H1 (cell line): ENCODE results near the gene JUN. TPM values are rescaled to one million over a fixed set of nuclear protein-coding genes. Genes with fewer than 3 reads are reported as not detected.

ENCODE experiments used
- CTCF ChIA-PET: fragments of 300-600 bp; sonication (Branson Sonifier 250); formaldehyde crosslinking; loops from one replicate; lab custom pipeline; 2021; ENCODE audit not compliant: partially characterized antibody; lab: Charles Lee
- POLR2A ChIA-PET: fragments of 300-600 bp; sonication (Branson Sonifier 250); formaldehyde crosslinking; loops from one replicate; lab custom pipeline; 2021; ENCODE audit warnings: inconsistent platforms; ENCODE audit not compliant: partially characterized antibody; lab: Charles Lee
- DNase-seq, 2 experiments: peaks; one replicate each; pipeline versions ENCODE4 v3.0.0 to v3.0.0-alpha.2; 2010 to 2022; ENCODE audit warnings: low spot score in 2 of 2, low read depth in 1 of 2, mixed read lengths in 1 of 2
- FAIRE-seq: peaks from 2 replicates; lab custom pipeline; 2011; peaks lifted over from hg19 to GRCh38; lab: Jason Lieb, UNC
- H2AFZ ChIP-seq: 2 replicates; pipeline ENCODE4 v1.8.1; 2012; ENCODE audit warnings: low read length, inconsistent platforms
- H2AK5ac ChIP-seq: 2 replicates; pipeline ENCODE4 v1.6.1; 2013; ENCODE audit warnings: low read depth, low read length
- H2BK120ac ChIP-seq: replicated peaks from 2 replicates; pipeline ENCODE3; 2013; ENCODE audit warnings: low read depth, low read length, inconsistent platforms
- H2BK12ac ChIP-seq: 2 replicates; pipeline ENCODE4 v1.6.1; 2013; ENCODE audit warnings: low read depth, low read length
- H2BK15ac ChIP-seq: 2 replicates; pipeline ENCODE4 v1.6.1; 2013; ENCODE audit warnings: low read length
- H2BK20ac ChIP-seq: 2 replicates; pipeline ENCODE4 v1.6.1; 2013; ENCODE audit warnings: low read length
- H2BK5ac ChIP-seq: 2 replicates; pipeline ENCODE4 v1.6.1; 2013; ENCODE audit warnings: low read depth, low read length
- H3K14ac ChIP-seq: 2 replicates; pipeline ENCODE4 v1.6.1; 2013; ENCODE audit warnings: inconsistent platforms; ENCODE audit not compliant: insufficient read length
- H3K18ac ChIP-seq: 2 replicates; pipeline ENCODE4 v1.6.1; 2013; ENCODE audit warnings: low read length; ENCODE audit errors: extremely low read depth
- H3K23ac ChIP-seq: 2 replicates; pipeline ENCODE4 v1.6.1; 2013; ENCODE audit warnings: inconsistent platforms; ENCODE audit not compliant: insufficient read length
- H3K23me2 ChIP-seq: 2 replicates; pipeline ENCODE4 v1.6.1; 2013; ENCODE audit warnings: low read depth, low read length
- H3K27ac ChIP-seq: 2 replicates; pipeline ENCODE4 v1.6.1; 2011; ENCODE audit warnings: low read depth, low read length, inconsistent platforms
- H3K27me3 ChIP-seq, 4 experiments: replicated peaks in 1 of 4; 1 replicate in 1 of 4; 2 replicates in 3 of 4; pipeline versions ENCODE4 v1.6.1 to v1.8.1; 2011 to 2013; ENCODE audit warnings: low read length in 3 of 4, mild to moderate bottlenecking in 3 of 4, inconsistent platforms in 2 of 4, mixed read lengths in 2 of 4, moderate library complexity in 1 of 4; ENCODE audit not compliant: control insufficient read depth in 3 of 4, insufficient read depth in 3 of 4; ENCODE audit errors: extremely low read depth in 1 of 4
- H3K36me3 ChIP-seq, 4 experiments: 2 replicates each; pipeline versions ENCODE4 v1.6.1 to v1.8.1; 2011 to 2013; ENCODE audit warnings: mild to moderate bottlenecking in 4 of 4, low read length in 3 of 4, moderate library complexity in 2 of 4, control low read depth in 1 of 4, inconsistent platforms in 1 of 4; ENCODE audit not compliant: insufficient read depth in 4 of 4, control insufficient read depth in 2 of 4
- H3K4ac ChIP-seq: replicated peaks from 2 replicates; pipeline ENCODE3; 2013; ENCODE audit warnings: low read length, low read depth, mixed read lengths, inconsistent platforms; ENCODE audit not compliant: insufficient read length
- H3K4me1 ChIP-seq, 4 experiments: replicated peaks in 1 of 4; 1 replicate in 1 of 4; 2 replicates in 3 of 4; pipeline versions ENCODE4 v1.6.1 to v1.8.1; 2011 to 2013; ENCODE audit warnings: low read length in 3 of 4, inconsistent platforms in 2 of 4, mixed read lengths in 1 of 4; ENCODE audit not compliant: insufficient read depth in 4 of 4, control insufficient read depth in 3 of 4
- H3K4me2 ChIP-seq, 2 experiments: 2 replicates each; pipeline versions ENCODE4 v1.6.1 to v1.8.1; 2011 to 2013; ENCODE audit warnings: low read depth in 2 of 2, low read length in 2 of 2, control low read depth in 1 of 2, inconsistent platforms in 1 of 2, mild to moderate bottlenecking in 1 of 2; ENCODE audit not compliant: insufficient read depth in 1 of 2
- H3K4me3 ChIP-seq, 4 experiments: fragments of 200-600, 300-600 bp in 1 of 4; sonication (generic), shearing (Covaris generic), sonication (Bioruptor Twin) in 1 of 4; 2 replicates each; pipeline versions ENCODE4 v1.5.1 to v1.8.1; 2011 to 2016; ENCODE audit warnings: low read length in 4 of 4, low read depth in 3 of 4, control low read depth in 2 of 4, inconsistent platforms in 2 of 4, mild to moderate bottlenecking in 2 of 4, mixed read lengths in 1 of 4, moderate library complexity in 1 of 4; ENCODE audit not compliant: insufficient read depth in 2 of 4; ENCODE audit errors: extremely low read depth in 1 of 4
- H3K56ac ChIP-seq: replicated peaks from 2 replicates; pipeline ENCODE3; 2013; ENCODE audit warnings: low read depth, mild to moderate bottlenecking, mixed read lengths, low read length, inconsistent platforms; ENCODE audit not compliant: insufficient read length
- H3K79me1 ChIP-seq: 2 replicates; pipeline ENCODE4 v1.6.1; 2013; ENCODE audit warnings: low read depth, low read length, control low read depth
- H3K79me2 ChIP-seq, 2 experiments: 2 replicates each; pipeline versions ENCODE4 v1.6.1 to v1.8.1; 2012 to 2013; ENCODE audit warnings: low read length in 2 of 2, mild to moderate bottlenecking in 2 of 2, inconsistent platforms in 1 of 2; ENCODE audit not compliant: insufficient read depth in 2 of 2, control insufficient read depth in 1 of 2
- H3K9ac ChIP-seq, 4 experiments: replicated peaks in 1 of 4; 1 replicate in 1 of 4; 2 replicates in 3 of 4; pipeline versions ENCODE4 v1.6.1 to v1.8.1; 2011 to 2013; ENCODE audit warnings: low read depth in 3 of 4, low read length in 3 of 4, control low read depth in 2 of 4, mild to moderate bottlenecking in 2 of 4, moderate library complexity in 2 of 4, inconsistent platforms in 1 of 4; ENCODE audit errors: extremely low read depth in 1 of 4
- H3K9me3 ChIP-seq, 2 experiments: 2 replicates each; pipeline versions ENCODE4 v1.6.1 to v1.8.1; 2012 to 2013; ENCODE audit warnings: mild to moderate bottlenecking in 2 of 2, moderate library complexity in 2 of 2, control low read depth in 1 of 2, inconsistent platforms in 1 of 2, low read depth in 1 of 2, low read length in 1 of 2, mixed read lengths in 1 of 2; ENCODE audit not compliant: insufficient read depth in 2 of 2
- H4K20me1 ChIP-seq, 2 experiments: replicated peaks in 1 of 2; 2 replicates each; pipeline versions ENCODE3 to v1.8.1; 2011 to 2013; ENCODE audit warnings: inconsistent platforms in 2 of 2, low read length in 2 of 2, mild to moderate bottlenecking in 1 of 2; ENCODE audit not compliant: insufficient read depth in 2 of 2, control insufficient read depth in 1 of 2
- H4K5ac ChIP-seq: 2 replicates; pipeline ENCODE4 v1.6.1; 2013; ENCODE audit warnings: low read length, low read depth, mixed read lengths, inconsistent platforms; ENCODE audit not compliant: insufficient read length
- H4K8ac ChIP-seq: 2 replicates; pipeline ENCODE4 v1.8.0; 2013; ENCODE audit warnings: mild to moderate bottlenecking, moderate library complexity, low read length, inconsistent platforms; ENCODE audit not compliant: insufficient read depth; ENCODE audit errors: extremely low read depth
- H4K91ac ChIP-seq: replicated peaks from 2 replicates; pipeline ENCODE3; 2013; ENCODE audit warnings: low read length, mixed read lengths, inconsistent platforms; ENCODE audit not compliant: insufficient read length
- ASH2L ChIP-seq: fragments of 200-600, 300-600 bp; sonication (generic); IDR thresholded peaks from one replicate; pipeline ENCODE4 v1.7.1; 2017; ENCODE audit warnings: low read length
- HDAC6 ChIP-seq: IDR thresholded peaks from one replicate; pipeline ENCODE4 v1.7.1; 2012; ENCODE audit warnings: low read depth, mild to moderate bottlenecking, inconsistent platforms, low read length, moderate library complexity
- KDM5A ChIP-seq: fragments of 200-600 bp; IDR thresholded peaks from 2 replicates; pipeline ENCODE4 v1.7.1; 2012; ENCODE audit warnings: mild to moderate bottlenecking, low read length, inconsistent platforms, mixed read lengths
- NANOG ChIP-seq: IDR thresholded peaks from 2 replicates; pipeline ENCODE4 v1.6.1; 2011; ENCODE audit warnings: low read length, low read depth, mild to moderate bottlenecking, inconsistent platforms; ENCODE audit not compliant: insufficient read depth, poor library complexity, severe bottlenecking
- SAP30 ChIP-seq: fragments of 300-600 bp; sonication (generic); IDR thresholded peaks from 2 replicates; pipeline ENCODE4 v1.7.1; 2012; ENCODE audit warnings: low read length, moderate library complexity, mild to moderate bottlenecking, inconsistent platforms; ENCODE audit not compliant: insufficient read depth, insufficient replicate concordance
- SIRT6 ChIP-seq: IDR thresholded peaks from one replicate; pipeline ENCODE4 v1.7.1; 2012; ENCODE audit warnings: low read length, inconsistent platforms
- TCF12 ChIP-seq: IDR thresholded peaks from 2 replicates; pipeline ENCODE4 v1.6.1; 2011; ENCODE audit warnings: low read depth, mild to moderate bottlenecking, low read length
- TEAD4 ChIP-seq: IDR thresholded peaks from 2 replicates; pipeline ENCODE4 v1.6.1; 2012; ENCODE audit warnings: low read depth, low read length, inconsistent platforms, mixed read lengths
- WGBS, 2 experiments: shearing (Covaris generic) in 1 of 2; methylation state at CpG; one replicate each; pipeline versions ENCODE4 v1.1.6 to v1.1.7; 2013 to 2015; ENCODE audit warnings: low lambda C conversion rate in 2 of 2, mixed read lengths in 2 of 2, inconsistent platforms in 1 of 2, low coverage in 1 of 2, missing lambda C conversion rate in 1 of 2; ENCODE audit not compliant: insufficient replicate concordance in 2 of 2, insufficient coverage in 1 of 2, insufficient read length in 1 of 2; ENCODE audit errors: extremely low coverage in 1 of 2, missing lambda C conversion rate in 1 of 2; 5-methylcytosine and 5-hydroxymethylcytosine counted together
- long read RNA-seq, 2 experiments: library from RNA in 1 of 2; library from capped mRNA in 1 of 2; stranded (forward); transcript quantifications; one replicate each; pipeline ENCODE4 v2.0.0, GENCODE V29; 2021; ENCODE audit warnings: inconsistent platforms in 1 of 2
- polyA minus RNA-seq, 3 experiments: library from RNA; depleted of rRNA, polyadenylated mRNA; stranded (reverse); fragments of >200 nt; gene quantifications; 1 replicate in 2 of 3; 2 replicates in 1 of 3; pipeline ENCODE4 v1.2.3, GENCODE V29; 2011
- polyA plus RNA-seq, 7 experiments: library from polyadenylated mRNA; depleted of rRNA in 3 of 7; stranded (reverse) in 5 of 7; unstranded in 2 of 7; fragments of >200 nt in 5 of 7; fragments of 200-250 nt in 2 of 7; gene quantifications; 1 replicate in 5 of 7; 2 replicates in 1 of 7; 4 replicates in 1 of 7; pipeline versions ENCODE4 v1.2.1 to v1.2.3, GENCODE V29; 2011 to 2013; ENCODE audit warnings: missing spikeins in 2 of 7, mixed read lengths in 2 of 7
- total RNA-seq: library from RNA; stranded (reverse); fragmentation: NEBNext Ultra II Directional; extraction: Animal tissue kit (Norgen Biotek cat#: 25700); gene quantifications from 2 replicates; pipeline ENCODE4 v1.2.1, GENCODE V29; 2021

JUN gene
- total RNA-seq (10.9 and 13.5 TPM in 2 replicates), polyA plus RNA-seq (2011; rRNA removed) (4.4 and 6.6 TPM in 2 replicates), polyA minus RNA-seq (2011; rRNA and poly(A)+ RNA removed) (2.9 and 5.5 TPM in 2 replicates)
- 7.0 TPM for polyA plus RNA-seq (2011; cell fraction: cytosol; rRNA removed)
- 11.3 TPM for polyA plus RNA-seq (2011; cell fraction: nucleus; rRNA removed)
- 5.0 to 9.8 TPM (median 6.1 TPM) in 4 replicates for polyA plus RNA-seq (2012, experiment 1 of 2)
- 6.6 TPM for polyA plus RNA-seq (2012, experiment 2 of 2)
- 4.8 TPM for polyA plus RNA-seq (2013, experiment 1 of 2)
- polyA plus RNA-seq (2013, experiment 2 of 2) = 5.4 TPM
- 7.0 TPM for polyA minus RNA-seq (2011; cell fraction: cytosol; rRNA and poly(A)+ RNA removed)
- polyA minus RNA-seq (2011; cell fraction: nucleus; rRNA and poly(A)+ RNA removed) = 55.3 TPM
- long read RNA-seq, experiment 1, transcript JUN-201 (1 exons, 3,540 nt) = major isoform, 17 of 17 reads
- long read RNA-seq, experiment 1, partial matches to known transcripts = 0 of 17 reads
- long read RNA-seq, experiment 1, other reads (novel, unspliced or antisense) = 0 of 17 reads
- long read RNA-seq, experiment 2, partial matches to known transcripts = 0 of 3 reads
- long read RNA-seq, experiment 2, other reads (novel, unspliced or antisense) = 0 of 3 reads

- no peak within 1 kb of the TSS for H2BK15ac ChIP-seq
- H3K4me2 ChIP-seq = peak within 1 kb of the TSS; percentile 94 to 97
- CTCF ChIA-PET = interaction anchor here (0.8 to 1.5 kb wide), 5 partner anchors 14 to 934 kb away, joined by 3 to 4 read pairs (median 4); no protein-coding TSS in a partner anchor
- peak within 1 kb of the TSS; percentile 87 for H4K8ac ChIP-seq
- H3K27ac ChIP-seq = peak within 1 kb of the TSS; percentile 2; the same call in 1 of the 2 replicates
- H4K91ac ChIP-seq = no peak within 1 kb of the TSS
- H4K20me1 ChIP-seq = peaks cover 0 to 12% of the 10 kb centered on the region in 2 experiments
- H3K14ac ChIP-seq = no peak within 1 kb of the TSS
- 2% methylated on average over 24 of the region's 57 CpGs; no CpG with 5 or more reads in 1 of the 2 experiments for WGBS, 2 experiments
- H2BK20ac ChIP-seq = no peak within 1 kb of the TSS
- peak within 1 kb of the TSS; percentile 54 to 75 (median 66) for H3K4me3 ChIP-seq
- peaks cover 0 to 3% of the 10 kb centered on the region in 2 experiments; a peak in 1 of 4 replicates for H3K9me3 ChIP-seq
- H3K36me3 ChIP-seq = no peaks in the 10 kb centered on the region
- peaks cover 0 to 15% (median 2%) of the 10 kb centered on the region in 4 experiments; a peak in 5 of 7 replicates for H3K4me1 ChIP-seq
- peak within 1 kb of the TSS; percentile 62 to 85 (median 71) for H3K9ac ChIP-seq
- no peaks in the 10 kb centered on the region; the same call in 1 of the 2 replicates for H3K79me1 ChIP-seq
- H2BK120ac ChIP-seq = no peak within 1 kb of the TSS
- peak within 1 kb of the TSS; percentile 69 for H3K4ac ChIP-seq
- DNase-seq (peak; percentile 96 to 97), FAIRE-seq (peak; percentile 48)
- POLR2A ChIA-PET = interaction anchor here (0.6 to 2.0 kb wide), 14 partner anchors 9 to 884 kb away, joined by 3 to 8 read pairs (median 4); partner anchors contain the start of gene FGGY
- peak within 1 kb of the TSS; percentile 3; the same call in 1 of the 2 replicates for H2BK5ac ChIP-seq
- H3K79me2 ChIP-seq = peaks cover 0 to 8% of the 10 kb centered on the region in 2 experiments; a peak in 1 of 4 replicates
- peak within 1 kb of the TSS; percentile 81; the same call in 1 of the 2 replicates for H3K18ac ChIP-seq
- H3K56ac ChIP-seq = no peak within 1 kb of the TSS
- H3K23me2 ChIP-seq = peaks cover 33% of the 10 kb centered on the region
- no peak within 1 kb of the TSS for H4K5ac ChIP-seq
- H2AK5ac ChIP-seq = no peak within 1 kb of the TSS
- H3K23ac ChIP-seq = no peak within 1 kb of the TSS
- H2AFZ ChIP-seq = no peak within 1 kb of the TSS
- H2BK12ac ChIP-seq = peak within 1 kb of the TSS; percentile 90
- peaks cover 7 to 37% (median 22%) of the 10 kb centered on the region in 4 experiments; a peak in 6 of 7 replicates for H3K27me3 ChIP-seq
- no peak for TF ChIP-seq NANOG
- no peak for TF ChIP-seq SIRT6
- peak; percentile 63 for TF ChIP-seq ASH2L
- TF ChIP-seq KDM5A = no peak
- no peak for TF ChIP-seq TCF12
- no peak for TF ChIP-seq TEAD4
- TF ChIP-seq HDAC6 = no peak
- peak; percentile 6 for TF ChIP-seq SAP30
Observed at GRCh38 chr1:58783993-58784757, at the start of gene JUN. JUN (minus strand) TSS chr1:58784047; CDS start chr1:58783070, 977 bp downstream.
